Esophagus squamous epithelium (tissue), 5 donors: Measurements from ENCODE around the gene FMO1. TPM values are rescaled to one million over a fixed set of nuclear protein-coding genes. Genes with fewer than 3 reads are reported as not detected.

Experiments used
- DNase-seq: peaks from one replicate; lab custom pipeline; 2025; lab: John Stamatoyannopoulos, UW
- H3K27ac ChIP-seq, 4 donors: fragments of 200-600 bp; sonication (generic); one replicate each; pipeline ENCODE4 v1.5.1; 2016 to 2019; ENCODE audit warnings: mild to moderate bottlenecking in 1 of 4
- H3K27me3 ChIP-seq, 4 donors: fragments of 200-600 bp; sonication (generic); 1 replicate in 3 of 4; 2 replicates in 1 of 4; pipeline versions ENCODE4 v1.5.1 to v1.6.0; 2017 to 2021; ENCODE audit warnings: antibody characterized with exemption in 1 of 4
- H3K36me3 ChIP-seq, 3 donors: fragments of 200-600 bp; sonication (generic); one replicate each; pipeline ENCODE4 v1.5.1; 2016 to 2019
- H3K4me1 ChIP-seq, 3 donors: fragments of 200-600 bp; sonication (generic); one replicate each; pipeline ENCODE4 v1.5.1; 2017 to 2019
- H3K4me3 ChIP-seq, 4 donors: fragments of 200-600 bp; sonication (generic); 1 replicate in 3 of 4; 2 replicates in 1 of 4; pipeline ENCODE4 v1.5.1; 2016 to 2019; ENCODE audit warnings: mild to moderate bottlenecking in 2 of 4, moderate library complexity in 1 of 4
- H3K9me3 ChIP-seq, 3 donors: fragments of 200-600 bp; sonication (generic); one replicate each; pipeline ENCODE4 v1.5.1; 2016 to 2019
- CTCF ChIP-seq, 6 experiments: fragments of 450-650 bp in 4 of 6; fragments of 200-600 bp in 2 of 6; sonication (generic) in 2 of 6; IDR thresholded peaks; one replicate each; pipeline ENCODE4 v1.5.1; 2016 to 2019; ENCODE audit warnings: antibody characterized with exemption in 6 of 6, mild to moderate bottlenecking in 4 of 6, moderate library complexity in 4 of 6
- POLR2A ChIP-seq, 4 donors: fragments of 450-650 bp; IDR thresholded peaks; one replicate each; pipeline ENCODE4 v1.6.1; 2017; ENCODE audit warnings: antibody characterized with exemption in 4 of 4, mild to moderate bottlenecking in 4 of 4, moderate library complexity in 3 of 4
- WGBS, 2 donors: methylation state at CpG; one replicate each; pipeline ENCODE4 v1.1.5; 2018; 5-methylcytosine and 5-hydroxymethylcytosine counted together
- intact Hi-C: fragments of 100-400 bp; cut with DNase I; formaldehyde crosslinking; loops from one replicate; pipeline ENCODE4 v1.15.0; 2022
- total RNA-seq, 4 donors: library from RNA; depleted of rRNA; stranded (reverse); fragments of >200 nt; gene quantifications; one replicate each; pipeline ENCODE4 v1.1.0, GENCODE V29; 2016
- donor health status: DM: yes; HTN: yes; CAD: no.

FMO1 gene
- total RNA-seq, 4 donors from 2014 or later: 0.18 to 7.2 (median 2.0) TPM

- 39% methylated on average over 2 of the region's 2 CpGs for WGBS, 2 donors
- Histone ChIP-seq H3K4me1 (peaks cover 13 to 62% (median 25%) of the 10 kb centered on the region in 3 donors), H3K27me3 (no peaks in the 10 kb centered on the region), H3K27ac (peak overlapping the region; percentile 30 to 74 (median 51)), H3K36me3 (no peaks in the 10 kb centered on the region), H3K9me3 (no peaks in the 10 kb centered on the region), H3K4me3 (no peak overlapping the region)
- TF ChIP-seq CTCF (IDR thresholded peaks at IDR 0.05) (no peak), POLR2A (IDR thresholded peaks at IDR 0.05) (no peak)
- no peak for DNase-seq
- intact Hi-C loops: no loop called here
Measured at GRCh38 chr1:171258943-171259342, 10.6 kb downstream of the FMO1 start.

GRCh38 chr1:171261336-171261735 lies 13.0 kb downstream of the FMO1 start:
- WGBS, 2 donors: 92 to 97% methylated on average over 4 of the region's 4 CpGs
- no peak overlapping the region for H3K4me3 ChIP-seq
- TF ChIP-seq POLR2A (IDR thresholded peaks at IDR 0.05) (no peak), CTCF (IDR thresholded peaks at IDR 0.05) (no peak)
- no peak for DNase-seq
- intact Hi-C loops: no loop called here
- H3K9me3 ChIP-seq: no peaks in the 10 kb centered on the region
- H3K27me3 ChIP-seq: no peaks in the 10 kb centered on the region
- no peaks in the 10 kb centered on the region for H3K36me3 ChIP-seq
- peaks cover 8 to 55% (median 24%) of the 10 kb centered on the region in 3 donors for H3K4me1 ChIP-seq
- H3K27ac ChIP-seq: no peak overlapping the region

GRCh38 chr1:171263901-171264300 lies 15.6 kb downstream of the FMO1 start:
- no peak for DNase-seq
- no peak overlapping the region for H3K4me3 ChIP-seq
- H3K36me3 ChIP-seq: no peaks in the 10 kb centered on the region
- WGBS, 2 donors: 48 to 49% methylated on average over 2 of the region's 2 CpGs
- H3K4me1 ChIP-seq: peaks cover 0 to 51% (median 14%) of the 10 kb centered on the region in 3 donors
- no peaks in the 10 kb centered on the region for H3K9me3 ChIP-seq
- H3K27ac ChIP-seq: no peak overlapping the region
- TF ChIP-seq POLR2A (IDR thresholded peaks at IDR 0.05): no peak
- TF ChIP-seq CTCF (IDR thresholded peaks at IDR 0.05): no peak
- H3K27me3 ChIP-seq: no peaks in the 10 kb centered on the region
- intact Hi-C loops: no loop called here

- TF ChIP-seq POLR2A (IDR thresholded peaks at IDR 0.05): no peak
- TF ChIP-seq CTCF (IDR thresholded peaks at IDR 0.05): no peak
- H3K27ac ChIP-seq: peak overlapping the region in 1 of 4 donors; percentile 34
- H3K9me3 ChIP-seq: no peaks in the 10 kb centered on the region
- 37 to 42% methylated on average over 2 of the region's 2 CpGs for WGBS, 2 donors
- H3K4me3 ChIP-seq: no peak overlapping the region
- H3K27me3 ChIP-seq: no peaks in the 10 kb centered on the region
- intact Hi-C loops: no loop called here
- DNase-seq: no peak
- H3K4me1 ChIP-seq: peaks cover 0 to 42% (median 14%) of the 10 kb centered on the region in 3 donors
- no peaks in the 10 kb centered on the region for H3K36me3 ChIP-seq
Measured at GRCh38 chr1:171265686-171266085, 17.4 kb downstream of the FMO1 start.

- 35 to 47% methylated on average over 4 of the region's 4 CpGs for WGBS, 2 donors
- intact Hi-C loops: no loop called here
- no peak overlapping the region for H3K4me3 ChIP-seq
- H3K4me1 ChIP-seq: peaks cover 0 to 42% (median 14%) of the 10 kb centered on the region in 3 donors
- DNase-seq: no peak
- H3K27ac ChIP-seq: peak overlapping the region in 3 of 4 donors; percentile 34 to 57 (median 47)
- H3K36me3 ChIP-seq: no peaks in the 10 kb centered on the region
- no peak for TF ChIP-seq CTCF (IDR thresholded peaks at IDR 0.05)
- no peak for TF ChIP-seq POLR2A (IDR thresholded peaks at IDR 0.05)
- H3K27me3 ChIP-seq: no peaks in the 10 kb centered on the region
- H3K9me3 ChIP-seq: no peaks in the 10 kb centered on the region
Measured at GRCh38 chr1:171266930-171267329, 18.6 kb downstream of the FMO1 start.
